HepG2 (cell line): ENCODE measurements around the gene FAM221B. TPM values are rescaled to one million over a fixed set of nuclear protein-coding genes. Genes with fewer than 3 reads are reported as not detected.

Experiments
- ATF4 ChIP-seq, 2 experiments: fragments of 450-650 bp in 1 of 2; sonication (generic) in 1 of 2; formaldehyde crosslinking; IDR thresholded peaks; 2 replicates each; pipeline versions ENCODE4 v1.5.0 to v1.8.0; 2020 to 2022; ENCODE audit warnings: mild to moderate bottlenecking in 1 of 2, missing genetic modification reagents in 1 of 2
- ETV5 ChIP-seq: IDR thresholded peaks from 2 replicates; pipeline ENCODE4 v1.6.1; 2018; ENCODE audit warnings: missing biosample characterization, missing genetic modification reagents, inconsistent platforms, borderline replicate concordance
- FOXA3 ChIP-seq: IDR thresholded peaks from 2 replicates; pipeline ENCODE4 v1.6.1; 2016; ENCODE audit warnings: missing genetic modification reagents, missing compliant biosample characterization
- FOXP1 ChIP-seq, 2 experiments: fragments of 450-650 bp in 1 of 2; IDR thresholded peaks; 2 replicates each; pipeline ENCODE4 v1.6.1; 2017 to 2018; ENCODE audit warnings: antibody characterized with exemption in 1 of 2
- FOXP4 ChIP-seq: sonication (generic); formaldehyde crosslinking; IDR thresholded peaks from 2 replicates; pipeline ENCODE4 v1.4.0; 2020; ENCODE audit warnings: missing genetic modification reagents
- GATAD2A ChIP-seq: IDR thresholded peaks from 2 replicates; pipeline ENCODE4 v1.6.1; 2016
- GZF1 ChIP-seq: sonication (generic); formaldehyde crosslinking; IDR thresholded peaks from 2 replicates; pipeline ENCODE4 v1.5.1; 2020; ENCODE audit warnings: mild to moderate bottlenecking, missing genetic modification reagents
- KAT8 ChIP-seq: IDR thresholded peaks from 2 replicates; pipeline ENCODE4 v1.6.1; 2016; ENCODE audit warnings: missing genetic modification reagents, missing compliant biosample characterization
- PRMT3 ChIP-seq: sonication (generic); formaldehyde crosslinking; IDR thresholded peaks from 2 replicates; pipeline ENCODE4 v1.8.1; 2022; ENCODE audit warnings: low read depth, mild to moderate bottlenecking, moderate library complexity, missing genetic modification reagents, borderline replicate concordance
- USF2 ChIP-seq, 2 experiments: sonication (generic) in 1 of 2; formaldehyde crosslinking in 1 of 2; IDR thresholded peaks; 2 replicates each; pipeline versions ENCODE4 v1.5.1 to v1.6.1; 2011 to 2020; ENCODE audit warnings: borderline replicate concordance in 1 of 2, low read depth in 1 of 2, low read length in 1 of 2, mild to moderate bottlenecking in 1 of 2, missing genetic modification reagents in 1 of 2, moderate library complexity in 1 of 2
- ZMYM4 ChIP-seq: sonication (generic); formaldehyde crosslinking; IDR thresholded peaks from 2 replicates; pipeline ENCODE4 v1.8.1; 2023; ENCODE audit warnings: mild to moderate bottlenecking, missing genetic modification reagents
- ZNF572 ChIP-seq: sonication (generic); formaldehyde crosslinking; IDR thresholded peaks from 2 replicates; pipeline ENCODE4 v1.5.1; 2020; ENCODE audit warnings: mild to moderate bottlenecking, missing genetic modification reagents
- ZNF609 ChIP-seq: sonication (generic); formaldehyde crosslinking; IDR thresholded peaks from 2 replicates; pipeline ENCODE4 v1.4.0; 2020; ENCODE audit warnings: mild to moderate bottlenecking, missing genetic modification reagents, borderline replicate concordance
- ZNF770 ChIP-seq: sonication (generic); formaldehyde crosslinking; IDR thresholded peaks from 2 replicates; pipeline ENCODE4 v1.5.0; 2020; ENCODE audit warnings: mild to moderate bottlenecking, missing genetic modification reagents
- polyA plus RNA-seq, 8 experiments: library from polyadenylated mRNA; depleted of rRNA in 3 of 8; stranded (reverse) in 7 of 8; unstranded in 1 of 8; fragments of >200 nt; fragmentation: Illumina TruSeq in 4 of 8; extraction: Trizol in 4 of 8; gene quantifications; 2 replicates each; pipeline versions ENCODE4 v1.2.1 to v1.2.3, GENCODE V29; 2011 to 2016; ENCODE audit warnings: low read depth in 4 of 8, missing spikeins in 1 of 8, mixed read lengths in 1 of 8; ENCODE audit not compliant: insufficient read depth in 1 of 8
- total RNA-seq, 5 experiments: library from RNA; depleted of rRNA; stranded (reverse); fragments of >200 nt; fragmentation: Illumina TruSeq; extraction: Trizol; gene quantifications; 2 replicates each; pipeline ENCODE4 v1.2.3, GENCODE V29; 2016; ENCODE audit warnings: low read depth in 1 of 5

The FAM221B gene
- total and polyA plus RNA-seq, 2 of the 13 experiments (the other 11 are each of a cell fraction or from before 2014, with no cell fraction given) = not detected

- TF ChIP-seq USF2 (IDR thresholded peaks at IDR 0.05; ENCODE audit: low read depth, low read length) (no peak; the same call in 1 of the 2 replicates), USF2 (CRISPR knock-in tag; IDR thresholded peaks at IDR 0.05; ENCODE audit: borderline replicate concordance) (peak; percentile 79; the same call in 1 of the 2 replicates), ZMYM4 (peak; percentile 57), ETV5 (CRISPR knock-in tag) (peak; percentile 70; the same call in 1 of the 2 replicates), ZNF572 (peak; percentile 80; the same call in 1 of the 2 replicates), ZNF609 (CRISPR knock-in tag) (peak; percentile 55; the same call in 1 of the 2 replicates), FOXP4 (CRISPR knock-in tag) (0 out of 2 replicates have a peak, but pooled peaks have one; percentile 14), PRMT3 (CRISPR knock-in tag) (no peak), KAT8 (CRISPR knock-in tag) (peak; percentile 63; the same call in 1 of the 2 replicates), ZNF770 (CRISPR knock-in tag) (no peak), GZF1 (CRISPR knock-in tag) (no peak), ATF4 (CRISPR knock-in tag; IDR thresholded peaks at IDR 0.05) (0 out of 4 replicates have a peak, but pooled peaks of 1 of the 2 experiments have one; percentile 22), FOXP1 (IDR thresholded peaks at IDR 0.05) (no peak), FOXP1 (CRISPR knock-in tag; IDR thresholded peaks at IDR 0.05) (0 out of 2 replicates have a peak, but pooled peaks have one; percentile 15), GATAD2A (CRISPR knock-in tag) (0 out of 2 replicates have a peak, but pooled peaks have one; percentile 39), FOXA3 (CRISPR knock-in tag) (peak; percentile 26)
Observed at GRCh38 chr9:35834260-35835215, 6.0 kb upstream of the FAM221B start (continued).
